ELR (cell line): ENCODE data around the gene TSKS.

ENCODE experiments used
- DNase-seq: peaks from one replicate; pipeline ENCODE4 v3.0.0-alpha.2; 2015; ENCODE audit warnings: low read depth

TSKS gene

GRCh38 chr19:49716154-49716553 is 47.0 kb downstream of the TSKS start:
- DNase-seq, result no peak

DNA sequence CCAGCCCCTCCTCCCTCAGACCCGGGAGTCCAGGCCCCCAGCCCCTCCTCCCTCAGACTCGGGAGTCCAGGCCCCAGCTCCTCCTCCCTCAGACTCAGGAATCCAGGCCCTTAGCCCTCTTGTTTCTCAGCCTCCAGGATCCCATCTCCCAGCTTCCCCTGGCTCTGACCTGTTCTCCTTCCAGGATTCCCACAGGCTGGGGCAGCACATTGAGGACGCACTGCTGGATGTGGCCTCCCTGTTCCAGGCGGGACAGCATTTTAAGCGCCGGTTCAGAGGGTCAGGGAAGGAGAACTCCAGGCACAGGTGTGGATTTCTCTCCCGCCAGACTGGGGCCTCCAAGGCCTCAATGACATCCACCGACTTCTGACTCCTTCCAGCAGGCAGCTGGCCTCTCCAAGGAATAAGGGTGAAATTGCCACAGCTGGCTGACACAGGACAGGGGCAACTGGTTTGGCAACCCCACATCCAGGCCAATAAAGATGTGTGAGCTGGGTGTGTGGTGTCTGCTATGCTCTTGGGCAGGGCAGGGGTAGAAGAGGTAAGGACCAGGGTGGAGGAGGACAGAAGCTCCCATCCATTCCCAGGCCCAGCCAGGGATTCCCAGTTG is 49.8 kb downstream of the TSKS start:
- DNase-seq, result no peak

DNA sequence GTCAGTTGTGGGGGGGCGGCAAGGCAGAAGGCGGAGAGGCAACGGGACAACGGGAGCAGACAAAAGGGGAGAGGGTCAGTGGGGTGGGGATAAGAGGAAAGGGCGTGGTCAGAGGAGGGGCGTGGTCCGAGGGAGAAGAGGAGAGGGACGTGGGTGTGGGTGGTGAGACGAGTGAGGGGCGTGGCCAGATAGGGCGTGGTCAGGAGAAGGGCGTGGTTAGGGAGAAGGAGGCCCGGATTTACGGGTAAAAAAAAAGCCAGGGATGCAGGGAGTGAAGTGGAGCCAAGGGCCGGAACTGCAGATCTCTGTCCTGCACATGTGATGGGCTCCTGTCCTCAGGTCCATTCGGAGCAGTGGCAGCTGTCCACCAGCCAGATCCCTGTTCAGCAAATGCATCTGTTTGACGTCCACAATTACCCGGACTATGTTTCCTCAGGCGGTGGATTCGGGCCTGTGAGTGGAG is 50.7 kb downstream of the TSKS start:
- peak; percentile 94 for DNase-seq

GRCh38 chr19:49710372-49710951 is 52.6 kb downstream of the TSKS start:
- DNase-seq, result peak; percentile 84

- DNase-seq, result no peak
Measured at GRCh38 chr19:49705919-49706318, 57.2 kb downstream of the TSKS start.

- no peak for DNase-seq
Measured at GRCh38 chr19:49704888-49705642, 58.0 kb downstream of the TSKS start.

GRCh38 chr19:49701271-49701786 is 61.8 kb downstream of the TSKS start:
- DNase-seq, result no peak

DNA sequence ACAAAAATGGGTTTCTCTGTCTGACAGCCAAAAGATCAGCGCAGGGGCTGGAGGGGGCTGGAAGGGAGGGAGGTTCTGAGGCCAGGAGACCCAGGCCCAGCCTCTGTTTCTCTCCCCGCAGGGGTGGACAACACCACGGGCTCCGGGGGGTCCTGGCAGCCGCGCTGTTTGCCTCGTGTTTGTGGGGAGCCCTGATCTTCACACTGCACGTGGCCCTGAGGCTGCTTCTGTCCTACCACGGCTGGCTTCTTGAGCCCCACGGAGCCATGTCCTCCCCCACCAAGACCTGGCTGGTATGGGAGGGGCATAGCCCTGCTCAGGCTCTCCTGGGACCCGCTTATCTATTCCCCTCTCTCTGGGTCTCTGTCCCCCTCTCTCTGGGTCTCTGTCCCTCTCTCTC is 62.5 kb downstream of the TSKS start:
- no peak for DNase-seq

DNA sequence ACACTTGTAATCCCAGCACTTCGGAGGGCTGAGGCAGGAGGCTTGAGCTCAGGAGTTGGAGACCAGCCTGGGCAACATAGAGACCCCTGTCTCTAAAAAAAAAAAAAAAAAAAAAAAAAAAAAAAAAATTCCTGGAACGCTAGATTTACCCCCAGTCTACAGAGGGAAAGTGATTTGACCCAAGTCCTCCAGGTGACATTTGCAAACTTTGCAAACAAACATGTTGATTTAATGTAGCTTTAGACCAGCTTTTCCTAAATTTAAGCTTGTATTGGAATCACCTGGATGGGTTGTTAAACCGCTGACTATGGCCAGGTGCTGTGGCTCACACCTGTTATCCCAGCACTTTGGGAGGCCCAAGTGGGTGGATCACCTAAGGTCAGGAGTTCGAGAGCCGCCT is 63.7 kb downstream of the TSKS start:
- no peak for DNase-seq

DNA sequence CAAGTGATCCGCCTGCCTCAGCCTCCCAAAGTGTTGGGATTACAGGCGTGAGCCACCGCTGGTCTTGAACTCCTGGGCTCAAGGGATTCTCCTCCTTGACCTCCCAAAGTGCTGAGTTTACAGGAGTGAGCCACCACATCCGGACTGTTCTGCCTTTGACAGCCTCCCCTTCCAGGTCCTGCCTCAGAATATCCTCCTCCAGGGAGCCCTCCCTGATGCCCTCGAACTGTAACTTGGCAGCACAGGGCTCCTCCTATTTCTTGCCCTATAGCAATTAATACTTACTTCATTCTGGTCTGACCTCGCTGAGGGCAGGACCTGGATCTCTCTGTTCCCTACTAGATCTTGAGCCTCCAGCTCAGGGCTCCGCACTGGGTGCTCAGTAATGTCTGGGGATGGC is 66.2 kb downstream of the TSKS start:
- no peak for DNase-seq

GRCh38 chr19:49696115-49696514 is 67.0 kb downstream of the TSKS start:
- no peak for DNase-seq

- DNase-seq, result no peak
Measured at GRCh38 chr19:49692147-49692506, 71.0 kb downstream of the TSKS start.

- peak; percentile 83 for DNase-seq
Measured at GRCh38 chr19:49691243-49692146, 71.6 kb downstream of the TSKS start.

DNA sequence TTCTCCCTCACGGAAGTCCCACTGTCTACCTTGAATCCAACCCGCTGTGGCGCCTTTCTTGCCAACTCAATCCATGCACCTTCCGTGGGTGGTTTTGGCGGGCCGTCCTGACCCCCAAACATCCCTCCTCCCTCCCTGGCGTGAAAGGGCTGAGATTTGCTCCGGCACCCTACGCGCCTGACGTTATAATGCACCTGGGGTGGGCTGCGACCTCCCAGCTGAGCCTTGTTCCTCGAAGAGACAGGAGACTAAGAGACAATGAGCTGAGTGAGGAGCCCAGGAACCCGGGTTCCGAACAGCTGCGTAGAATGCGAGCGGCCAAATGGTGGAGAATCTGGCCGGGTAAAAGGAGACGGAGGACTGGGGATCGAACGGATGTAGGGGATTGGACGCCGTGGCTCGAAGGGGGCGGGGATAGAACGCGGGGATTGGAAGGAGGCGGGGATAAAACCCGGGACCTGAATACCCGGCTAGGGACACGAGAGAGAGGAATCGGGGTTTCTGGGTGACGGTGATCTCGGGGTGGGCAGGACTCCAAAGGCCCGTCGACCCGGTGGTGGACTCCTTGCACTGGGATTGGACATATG is 72.4 kb downstream of the TSKS start, which contains the start of gene CPT1C:
CPT1C (plus strand) TSS at position 461 of the 587 bp plus-strand sequence. CDS start 1,137 bp downstream, outside the sequence.
- peak; percentile 91 for DNase-seq

DNA sequence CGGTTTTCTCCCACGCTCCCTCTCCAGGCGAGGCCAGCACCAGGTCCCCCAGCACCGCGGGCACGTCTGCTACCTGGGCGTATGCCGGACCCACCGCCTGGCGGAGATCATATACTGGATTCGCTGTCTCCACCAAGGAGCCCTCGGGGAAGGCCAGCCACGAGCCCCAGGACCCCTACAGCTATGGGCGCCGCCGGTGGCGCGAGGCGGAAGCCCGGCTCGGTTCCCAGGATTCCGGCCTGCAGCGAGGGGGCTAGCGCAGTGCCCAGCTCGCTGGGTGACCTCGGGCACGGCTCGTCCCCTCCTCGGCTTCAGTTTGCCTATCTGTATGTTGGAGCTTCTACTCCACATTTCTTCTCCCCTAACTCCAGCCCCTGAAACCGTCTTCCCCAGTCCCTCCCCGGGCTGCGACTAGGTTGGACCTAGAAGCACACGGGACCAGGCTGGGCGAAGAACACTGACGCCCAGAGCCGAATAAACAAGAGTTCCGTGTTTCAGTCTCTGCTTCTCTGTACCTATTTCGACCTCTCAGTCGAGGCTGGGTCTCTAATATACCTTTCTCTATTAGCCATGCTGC is 72.9 kb downstream of the TSKS start:
- peak; percentile 45 for DNase-seq
